SK-N-SH (cell line): ENCODE measurements around the gene CARS2.

Source experiments
- EP300 ChIP-seq, 2 experiments: IDR thresholded peaks; 2 replicates each; pipeline versions ENCODE4 v1.4.0 to v1.6.1; 2012; ENCODE audit warnings: borderline replicate concordance in 1 of 2, low read depth in 1 of 2, low read length in 1 of 2
- MAX ChIP-seq: IDR thresholded peaks from 2 replicates; pipeline ENCODE4 v1.4.0; 2012; ENCODE audit warnings: low read depth
- MEF2A ChIP-seq: IDR thresholded peaks from 2 replicates; pipeline ENCODE4 v1.4.0; 2012; ENCODE audit warnings: low read depth, borderline replicate concordance
- NRF1 ChIP-seq: IDR thresholded peaks from 2 replicates; pipeline ENCODE4 v1.6.1; 2012; ENCODE audit warnings: low read depth, mild to moderate bottlenecking, low read length
- POLR2AphosphoS5 ChIP-seq: IDR thresholded peaks from 2 replicates; pipeline ENCODE4 v1.6.1; 2012; ENCODE audit warnings: low read depth, low read length
- REST ChIP-seq: IDR thresholded peaks from 2 replicates; pipeline ENCODE4 v1.6.1; 2012; ENCODE audit warnings: mild to moderate bottlenecking, low read depth, low read length, moderate library complexity
- SIN3A ChIP-seq: IDR thresholded peaks from 2 replicates; pipeline ENCODE4 v1.6.1; 2012; ENCODE audit warnings: low read depth, mild to moderate bottlenecking, low read length, moderate library complexity, borderline replicate concordance
- SMC3 ChIP-seq: IDR thresholded peaks from 2 replicates; pipeline ENCODE4 v1.6.1; 2012; ENCODE audit warnings: low read depth, low read length, improper control_type of control experiment
- TF ChIP-seq, protein P1 (sequence below): fragments of 200-600 bp; sonication (generic); IDR thresholded peaks from 2 replicates; pipeline ENCODE4 v1.6.1; 2017; ENCODE audit warnings: antibody characterized with exemption, mild to moderate bottlenecking, moderate library complexity

DNA sequence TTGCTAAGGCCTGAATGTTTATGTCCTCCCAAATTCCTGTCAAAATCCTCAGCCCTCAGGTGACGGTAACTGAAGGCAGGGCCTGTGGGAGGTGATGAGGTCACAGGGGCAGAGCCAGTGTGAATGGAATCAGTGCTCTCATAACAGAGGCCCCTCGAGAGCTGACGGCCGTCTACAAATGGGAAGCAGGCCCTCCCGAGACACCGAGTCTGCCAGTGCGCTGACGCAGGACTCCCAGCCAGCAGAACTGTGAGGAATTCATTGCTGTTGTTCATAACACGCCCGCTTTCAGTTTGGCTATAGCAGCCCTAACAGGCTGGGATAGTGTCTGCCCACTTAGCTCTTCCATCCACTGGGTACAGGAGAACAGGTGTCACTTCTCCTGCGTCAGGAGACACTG, 41.2 kb downstream of the CARS2 start:
- TF ChIP-seq, protein P1, sequence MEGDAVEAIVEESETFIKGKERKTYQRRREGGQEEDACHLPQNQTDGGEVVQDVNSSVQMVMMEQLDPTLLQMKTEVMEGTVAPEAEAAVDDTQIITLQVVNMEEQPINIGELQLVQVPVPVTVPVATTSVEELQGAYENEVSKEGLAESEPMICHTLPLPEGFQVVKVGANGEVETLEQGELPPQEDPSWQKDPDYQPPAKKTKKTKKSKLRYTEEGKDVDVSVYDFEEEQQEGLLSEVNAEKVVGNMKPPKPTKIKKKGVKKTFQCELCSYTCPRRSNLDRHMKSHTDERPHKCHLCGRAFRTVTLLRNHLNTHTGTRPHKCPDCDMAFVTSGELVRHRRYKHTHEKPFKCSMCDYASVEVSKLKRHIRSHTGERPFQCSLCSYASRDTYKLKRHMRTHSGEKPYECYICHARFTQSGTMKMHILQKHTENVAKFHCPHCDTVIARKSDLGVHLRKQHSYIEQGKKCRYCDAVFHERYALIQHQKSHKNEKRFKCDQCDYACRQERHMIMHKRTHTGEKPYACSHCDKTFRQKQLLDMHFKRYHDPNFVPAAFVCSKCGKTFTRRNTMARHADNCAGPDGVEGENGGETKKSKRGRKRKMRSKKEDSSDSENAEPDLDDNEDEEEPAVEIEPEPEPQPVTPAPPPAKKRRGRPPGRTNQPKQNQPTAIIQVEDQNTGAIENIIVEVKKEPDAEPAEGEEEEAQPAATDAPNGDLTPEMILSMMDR: no peak
- TF ChIP-seq REST (no peak), MAX (no peak), NRF1 (no peak), EP300 (IDR thresholded peaks at IDR 0.05; ENCODE audit: borderline replicate concordance in 1 of 2, low read depth in 1 of 2, low read length in 1 of 2) (no peak), SIN3A (no peak), SMC3 (no peak), MEF2A (no peak), POLR2AphosphoS5 (no peak)
